Measurements from ENCODE around the gene PRSS12.

The PRSS12 gene

DNA sequence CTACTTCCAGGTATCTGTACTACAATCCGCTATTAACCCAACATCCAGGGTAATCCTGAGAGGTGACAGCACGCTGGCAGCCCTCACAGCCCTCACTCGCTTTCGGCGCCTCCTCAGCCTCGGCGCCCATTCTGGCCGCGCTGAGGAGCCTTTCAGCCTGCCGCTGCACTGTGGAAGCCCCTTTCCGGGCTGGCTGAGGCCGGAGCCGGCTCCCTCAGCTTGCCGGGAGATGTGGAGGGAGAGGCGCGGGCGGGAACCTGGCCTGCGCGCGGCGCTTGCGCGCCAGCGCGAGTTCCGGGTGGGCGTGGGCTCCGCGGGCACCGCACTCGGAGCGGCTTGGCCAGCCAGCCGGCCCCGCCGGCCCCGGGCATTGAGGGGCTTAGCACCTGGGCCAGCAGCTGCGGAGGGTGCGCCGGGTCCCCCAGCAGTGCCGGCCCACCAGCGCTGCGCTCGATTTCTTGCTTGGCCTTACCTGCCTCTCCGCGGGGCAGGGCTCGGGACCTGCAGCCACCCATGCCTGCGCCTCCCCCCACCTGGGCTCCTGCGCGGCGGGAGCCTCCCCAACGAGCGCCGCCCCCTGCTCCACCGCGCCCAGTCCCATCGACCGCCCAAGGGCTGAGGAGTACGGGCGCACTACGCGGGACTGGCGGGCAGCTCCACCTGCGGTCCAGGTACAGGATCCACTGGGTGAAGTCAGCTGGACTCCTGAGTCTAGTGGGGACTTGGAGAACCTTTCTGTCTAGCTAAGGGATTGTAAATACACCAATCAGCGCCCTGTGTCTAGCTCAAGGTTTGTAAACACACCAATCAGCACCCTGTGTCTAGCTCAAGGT, 87.3 kb downstream of the PRSS12 start:
- peak; percentile 36 for DNase-seq
- peak overlapping the region; percentile 39 for H3K4me3 ChIP-seq (ENCODE audit: low read depth, low read length)
- TF ChIP-seq CTCF (IDR thresholded peaks at IDR 0.05; ENCODE audit: low read depth, low read length) = no peak
- no peaks in the 10 kb centered on the region for H3K27me3 ChIP-seq
- H3K9me3 ChIP-seq = no peaks in the 10 kb centered on the region
- H3K4me1 ChIP-seq = no peaks in the 10 kb centered on the region
- no peaks in the 10 kb centered on the region for H3K36me3 ChIP-seq

- Histone ChIP-seq H3K36me3 (no peaks in the 10 kb centered on the region), H3K4me3 (ENCODE audit: low read depth, low read length) (no peak overlapping the region), H3K4me1 (no peaks in the 10 kb centered on the region), H3K27me3 (no peaks in the 10 kb centered on the region), H3K9me3 (no peaks in the 10 kb centered on the region)
- TF ChIP-seq CTCF (IDR thresholded peaks at IDR 0.05; ENCODE audit: low read depth, low read length) = no peak
- no peak for DNase-seq
Observed at GRCh38 chr4:118264096-118264495, 88.7 kb downstream of the PRSS12 start.

GRCh38 chr4:118260309-118260708, 92.5 kb downstream of the PRSS12 start:
- no peaks in the 10 kb centered on the region for H3K4me1 ChIP-seq
- no peak for TF ChIP-seq CTCF (IDR thresholded peaks at IDR 0.05; ENCODE audit: low read depth, low read length)
- H3K4me3 ChIP-seq (ENCODE audit: low read depth, low read length) = no peak overlapping the region
- no peaks in the 10 kb centered on the region for H3K36me3 ChIP-seq
- DNase-seq = no peak
- no peaks in the 10 kb centered on the region for H3K9me3 ChIP-seq
- no peaks in the 10 kb centered on the region for H3K27me3 ChIP-seq

DNA sequence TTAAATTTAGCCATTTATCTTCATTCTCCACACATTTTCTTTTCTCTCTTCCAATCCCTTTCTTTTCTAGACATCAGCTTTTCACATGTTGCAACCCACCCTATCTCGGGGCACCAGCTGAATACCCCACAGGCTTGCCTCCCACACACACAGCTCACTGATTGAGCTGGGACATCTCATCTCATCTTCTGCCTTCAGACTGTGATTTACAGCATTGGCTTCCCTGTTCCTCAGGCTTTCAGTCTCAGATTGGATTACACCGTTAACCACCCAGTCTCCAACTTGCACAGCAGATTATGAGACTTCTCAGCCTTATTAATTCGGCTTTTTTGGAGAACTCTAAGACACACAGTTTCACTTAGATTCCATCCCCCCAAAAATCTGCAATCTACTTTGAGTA, 93.7 kb downstream of the PRSS12 start:
- Histone ChIP-seq H3K27me3 (no peaks in the 10 kb centered on the region), H3K4me1 (no peaks in the 10 kb centered on the region), H3K4me3 (ENCODE audit: low read depth, low read length) (no peak overlapping the region), H3K36me3 (no peaks in the 10 kb centered on the region), H3K9me3 (no peaks in the 10 kb centered on the region)
- no peak for TF ChIP-seq CTCF (IDR thresholded peaks at IDR 0.05; ENCODE audit: low read depth, low read length)
- DNase-seq = no peak

DNA sequence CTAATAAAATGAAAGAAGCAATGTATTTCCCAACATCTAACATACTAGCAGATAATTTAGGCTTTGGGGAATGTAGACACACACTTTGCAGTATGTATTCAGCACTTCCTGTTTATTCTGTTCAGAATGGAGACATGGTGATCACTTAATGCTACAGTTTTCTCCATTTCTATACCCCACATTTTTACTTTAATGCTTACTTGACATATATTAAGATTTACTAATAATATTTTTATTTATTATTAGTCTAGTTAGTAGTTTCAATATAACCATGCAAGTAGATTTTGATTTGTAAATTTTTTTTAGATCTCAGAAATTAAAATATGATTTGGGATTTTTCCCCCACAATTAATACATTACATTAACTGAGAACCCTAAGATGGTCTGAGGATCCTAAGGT, 98.4 kb downstream of the PRSS12 start:
- H3K36me3 ChIP-seq = no peaks in the 10 kb centered on the region
- no peaks in the 10 kb centered on the region for H3K27me3 ChIP-seq
- no peak overlapping the region for H3K4me3 ChIP-seq (ENCODE audit: low read depth, low read length)
- no peak for DNase-seq
- no peaks in the 10 kb centered on the region for H3K4me1 ChIP-seq
- TF ChIP-seq CTCF (IDR thresholded peaks at IDR 0.05; ENCODE audit: low read depth, low read length) = no peak
- H3K9me3 ChIP-seq = no peaks in the 10 kb centered on the region

DNA sequence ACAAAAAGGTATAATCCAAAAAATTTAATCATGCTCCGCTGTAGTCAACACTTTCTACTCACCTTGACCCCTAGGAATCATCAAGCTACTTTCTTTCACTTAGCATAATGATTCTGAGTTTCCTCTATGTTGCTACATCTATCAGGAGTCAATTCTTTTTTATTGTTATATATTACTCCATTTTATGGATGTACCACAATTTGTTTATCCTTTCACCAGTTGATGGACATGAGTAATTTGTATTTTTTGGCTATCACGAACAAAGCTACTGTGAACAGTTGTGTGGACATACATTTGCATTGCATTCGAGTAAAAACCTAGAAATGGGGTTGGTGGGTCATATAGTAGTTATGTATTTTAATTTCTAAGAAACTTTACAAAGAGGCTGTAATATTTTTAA, 102.9 kb downstream of the PRSS12 start:
- H3K27me3 ChIP-seq = no peaks in the 10 kb centered on the region
- no peak overlapping the region for H3K4me3 ChIP-seq (ENCODE audit: low read depth, low read length)
- H3K9me3 ChIP-seq = no peaks in the 10 kb centered on the region
- DNase-seq = no peak
- no peaks in the 10 kb centered on the region for H3K4me1 ChIP-seq
- no peak for TF ChIP-seq CTCF (IDR thresholded peaks at IDR 0.05; ENCODE audit: low read depth, low read length)
- H3K36me3 ChIP-seq = no peaks in the 10 kb centered on the region

All from BE2C (cell line).